GM12878 (cell line): ENCODE measurements around the gene PROZ. TPM values are rescaled to one million over a fixed set of nuclear protein-coding genes. Genes with fewer than 3 reads are reported as not detected.

Experiments
- ATAC-seq: fragments of 200-7000 bp; cut with Tn5 transposase; 3 replicates; pipeline ENCODE4 v1.9.1; 2020; ENCODE audit warnings: mild to moderate bottlenecking, moderate library complexity
- BruUV-seq: library from RNA; stranded (reverse); fragments of 400-500 nt; replicated peaks from 2 replicates; lab custom pipeline; 2021; lab: Mats Ljungman, UMichigan
- CTCF ChIA-PET: fragments of 300-600 bp; sonication (Branson Sonifier 250); formaldehyde crosslinking; extraction: SDS; loops from one replicate; lab custom pipeline; 2021; ENCODE audit warnings: inconsistent platforms; lab: Yijun Ruan, JAX
- POLR2A ChIA-PET: fragments of 350-600 bp; formaldehyde crosslinking; extraction: SDS; loops from one replicate; lab custom pipeline; 2021; ENCODE audit warnings: inconsistent platforms; lab: Charles Lee
- RAD21 ChIA-PET: fragments of 300-600 bp; sonication (Branson Sonifier 250); formaldehyde crosslinking; loops from one replicate; lab custom pipeline; 2023; ENCODE audit warnings: antibody characterized with exemption; ENCODE audit not compliant: unreplicated experiment; lab: Charles Lee
- SMC1A ChIA-PET: fragments of 300-600 bp; sonication (Branson Sonifier 250); formaldehyde crosslinking; loops from one replicate; lab custom pipeline; 2023; ENCODE audit not compliant: unreplicated experiment, uncharacterized antibody; lab: Charles Lee
- DNase-seq: peaks from one replicate; pipeline ENCODE4 v3.0.0-alpha.2; 2011; ENCODE audit warnings: low read depth, low spot score
- FAIRE-seq: peaks from 3 replicates; lab custom pipeline; 2011; peaks lifted over from hg19 to GRCh38; lab: Jason Lieb, UNC
- H2AFZ ChIP-seq: 2 replicates; pipeline ENCODE4 v1.6.0; 2011; ENCODE audit warnings: low read depth, low read length, control low read depth; ENCODE audit not compliant: control insufficient read depth
- H3K27ac ChIP-seq: 2 replicates; pipeline ENCODE4 v1.5.1; 2011; ENCODE audit warnings: control low read depth; ENCODE audit not compliant: control insufficient read depth, insufficient read depth
- H3K27me3 ChIP-seq, 2 experiments: replicated peaks in 1 of 2; 2 replicates each; pipeline versions ENCODE4 v1.6.0 to v1.6.1; 2011; ENCODE audit warnings: low read length in 1 of 2; ENCODE audit not compliant: control insufficient read depth in 2 of 2, insufficient read depth in 2 of 2
- H3K36me3 ChIP-seq, 2 experiments: 2 replicates each; pipeline ENCODE4 v1.5.1; 2011; ENCODE audit warnings: low read length in 1 of 2; ENCODE audit not compliant: control insufficient read depth in 2 of 2, insufficient read depth in 2 of 2
- H3K4me1 ChIP-seq: 2 replicates; pipeline ENCODE4 v1.6.1; 2011; ENCODE audit warnings: mild to moderate bottlenecking, low read length, moderate library complexity, mixed read lengths; ENCODE audit not compliant: control insufficient read depth, insufficient read depth
- H3K4me2 ChIP-seq: 2 replicates; pipeline ENCODE4 v1.6.0; 2011; ENCODE audit warnings: control low read depth; ENCODE audit not compliant: control insufficient read depth, insufficient read depth
- H3K4me3 ChIP-seq: fragments of 200-600 bp; sonication (generic); 2 replicates; pipeline ENCODE4 v1.5.1; 2016
- H3K79me2 ChIP-seq: 2 replicates; pipeline ENCODE4 v1.6.0; 2011; ENCODE audit warnings: low read length; ENCODE audit not compliant: control insufficient read depth, insufficient read depth
- H3K9ac ChIP-seq: 2 replicates; pipeline ENCODE4 v1.8.0; 2011; ENCODE audit warnings: low read length, control low read depth, mixed read lengths; ENCODE audit not compliant: control insufficient read depth, insufficient read depth
- H3K9me3 ChIP-seq: replicated peaks from 3 replicates; pipeline ENCODE4 v1.5.1; 2011; ENCODE audit warnings: mild to moderate bottlenecking, low read length; ENCODE audit not compliant: control insufficient read depth, insufficient read depth
- H4K20me1 ChIP-seq: 2 replicates; pipeline ENCODE4 v1.6.0; 2011; ENCODE audit not compliant: control insufficient read depth, insufficient read depth
- CHD1 ChIP-seq: IDR thresholded peaks from 2 replicates; pipeline ENCODE4 v1.6.1; 2012; ENCODE audit warnings: low read depth, low read length, improper control_type of control experiment
- EED ChIP-seq: sonication (generic); IDR thresholded peaks from 2 replicates; pipeline ENCODE4 v1.6.1; 2016; ENCODE audit warnings: antibody characterized with exemption, low read depth
- EGR1 ChIP-seq, 2 experiments: IDR thresholded peaks; 1 replicate in 1 of 2; 2 replicates in 1 of 2; pipeline ENCODE4 v1.6.1; 2011 to 2012; ENCODE audit warnings: low read depth in 2 of 2, low read length in 2 of 2, borderline replicate concordance in 1 of 2, mild to moderate bottlenecking in 1 of 2, moderate library complexity in 1 of 2
- IKZF1 ChIP-seq: fragments of 450-650 bp; conservative IDR thresholded peaks from 2 replicates; pipeline ENCODE4 v1.6.1; 2017; ENCODE audit warnings: antibody characterized with exemption, mild to moderate bottlenecking
- IRF4 ChIP-seq: IDR thresholded peaks from 2 replicates; pipeline ENCODE4 v1.6.1; 2011; ENCODE audit warnings: low read depth, low read length
- JUNB ChIP-seq: IDR thresholded peaks from 2 replicates; pipeline ENCODE4 v1.6.1; 2016; ENCODE audit warnings: antibody characterized with exemption, mild to moderate bottlenecking
- NBN ChIP-seq: fragments of 450-650 bp; IDR thresholded peaks from 2 replicates; pipeline ENCODE4 v1.6.1; 2016
- NFYB ChIP-seq: IDR thresholded peaks from 2 replicates; pipeline ENCODE4 v1.6.1; 2011; ENCODE audit warnings: low read depth, mild to moderate bottlenecking, low read length, improper control_type of control experiment, moderate library complexity; ENCODE audit not compliant: insufficient read depth
- PAX5 ChIP-seq: IDR thresholded peaks from 2 replicates; pipeline ENCODE4 v1.6.1; 2011; ENCODE audit warnings: low read depth, low read length, borderline replicate concordance
- PML ChIP-seq: IDR thresholded peaks from 2 replicates; pipeline ENCODE4 v1.6.1; 2012; ENCODE audit warnings: low read length, inconsistent platforms
- RAD51 ChIP-seq: fragments of 450-650 bp; IDR thresholded peaks from 2 replicates; pipeline ENCODE4 v1.6.1; 2016; ENCODE audit warnings: moderate library complexity, mild to moderate bottlenecking, inconsistent platforms
- SREBF1 ChIP-seq: IDR thresholded peaks from 2 replicates; pipeline ENCODE4 v1.6.1; 2012; ENCODE audit warnings: mild to moderate bottlenecking, low read length
- SREBF2 ChIP-seq: IDR thresholded peaks from 2 replicates; pipeline ENCODE4 v1.6.1; 2012; ENCODE audit warnings: mild to moderate bottlenecking, low read length
- ZZZ3 ChIP-seq: IDR thresholded peaks from 2 replicates; pipeline ENCODE4 v1.6.1; 2011; ENCODE audit warnings: low read depth; ENCODE audit not compliant: control insufficient read depth, insufficient read length
- WGBS: methylation state at CpG from one replicate; pipeline ENCODE4 v1.1.6; 2016; ENCODE audit warnings: low lambda C conversion rate; ENCODE audit not compliant: insufficient replicate concordance, insufficient coverage; ENCODE audit errors: missing lambda C conversion rate; 5-methylcytosine and 5-hydroxymethylcytosine counted together
- in situ Hi-C: fragments of 300-500 bp; cut with MboI; formaldehyde crosslinking; loops from 9 replicates; pipeline ENCODE4 v1.14.3; 2018; ENCODE audit warnings: mixed read lengths
- intact Hi-C: fragments of 100-400 bp; cut with micrococcal nuclease; formaldehyde crosslinking; loops from one replicate; pipeline ENCODE4 v1.14.2; 2022; ENCODE audit not compliant: unreplicated experiment
- polyA plus RNA-seq, 11 experiments: library from polyadenylated mRNA; depleted of rRNA in 4 of 11; unstranded in 6 of 11; stranded (reverse) in 5 of 11; fragments of >200 nt; fragmentation: Nextera tagmentation in 4 of 11; fragmentation: Illumina TruSeq in 1 of 11; extraction: Ambion mirVana in 4 of 11; extraction: Trizol in 1 of 11; gene quantifications; 1 replicate in 1 of 11; 2 replicates in 10 of 11; pipeline versions ENCODE4 v1.2.1 to v1.2.3, GENCODE V29; 2011 to 2016; ENCODE audit warnings: inconsistent platforms in 2 of 11, missing spikeins in 2 of 11, low read depth in 1 of 11
- total RNA-seq, 4 experiments: library from RNA; depleted of rRNA in 3 of 4; stranded (reverse); fragments of >200 nt in 3 of 4; fragmentation: Illumina TruSeq in 1 of 4; extraction: Trizol in 1 of 4; gene quantifications; 2 replicates each; pipeline versions ENCODE4 v1.2.1 to v1.2.3, GENCODE V29; 2013 to 2021
- TF ChIP-seq, protein P1 (sequence below): IDR thresholded peaks from 2 replicates; pipeline ENCODE4 v1.6.1; 2011; ENCODE audit warnings: low read depth, low read length, improper control_type of control experiment, borderline replicate concordance
- TF ChIP-seq, protein P2 (sequence below): IDR thresholded peaks from 2 replicates; pipeline ENCODE4 v1.6.1; 2012; ENCODE audit warnings: mild to moderate bottlenecking, low read depth, low read length
- TF ChIP-seq, protein P3 (sequence below): IDR thresholded peaks from 2 replicates; pipeline ENCODE4 v1.6.1; 2012; ENCODE audit warnings: low read depth, low read length, improper control_type of control experiment
- TF ChIP-seq, protein P4 (sequence below): fragments of 450-650 bp; IDR thresholded peaks from 2 replicates; pipeline ENCODE4 v1.6.1; 2017; ENCODE audit warnings: antibody characterized with exemption, mild to moderate bottlenecking, moderate library complexity

PROZ gene
- total and polyA plus RNA-seq, 10 of the 15 experiments (the other 5 are each of a cell fraction or from before 2014, with no cell fraction given): 0.07 to 0.24 (median 0.21) TPM; not detected in 7

DNA sequence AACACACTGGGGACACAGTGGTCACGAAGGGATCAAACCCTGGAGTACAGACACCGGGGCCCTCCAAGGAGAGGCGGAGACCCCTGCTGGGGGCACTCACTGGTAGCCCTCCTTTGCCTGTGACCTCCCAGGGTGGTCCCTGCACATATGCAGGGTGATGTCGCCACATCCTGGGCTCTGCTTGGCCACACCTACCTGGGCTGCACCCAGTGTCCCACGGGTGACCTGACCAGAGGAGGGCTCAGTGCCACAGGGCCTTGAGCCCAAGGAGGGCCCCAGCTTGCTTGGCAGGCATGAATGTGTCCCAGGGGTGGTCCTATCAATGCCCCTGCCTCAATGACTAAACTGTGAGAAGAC lies 45.9 kb downstream of the PROZ start:
- no peak for TF ChIP-seq IRF4
- TF ChIP-seq, protein P1, sequence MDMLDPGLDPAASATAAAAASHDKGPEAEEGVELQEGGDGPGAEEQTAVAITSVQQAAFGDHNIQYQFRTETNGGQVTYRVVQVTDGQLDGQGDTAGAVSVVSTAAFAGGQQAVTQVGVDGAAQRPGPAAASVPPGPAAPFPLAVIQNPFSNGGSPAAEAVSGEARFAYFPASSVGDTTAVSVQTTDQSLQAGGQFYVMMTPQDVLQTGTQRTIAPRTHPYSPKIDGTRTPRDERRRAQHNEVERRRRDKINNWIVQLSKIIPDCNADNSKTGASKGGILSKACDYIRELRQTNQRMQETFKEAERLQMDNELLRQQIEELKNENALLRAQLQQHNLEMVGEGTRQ: no peak
- TF ChIP-seq NBN: no peak
- TF ChIP-seq, protein P2, sequence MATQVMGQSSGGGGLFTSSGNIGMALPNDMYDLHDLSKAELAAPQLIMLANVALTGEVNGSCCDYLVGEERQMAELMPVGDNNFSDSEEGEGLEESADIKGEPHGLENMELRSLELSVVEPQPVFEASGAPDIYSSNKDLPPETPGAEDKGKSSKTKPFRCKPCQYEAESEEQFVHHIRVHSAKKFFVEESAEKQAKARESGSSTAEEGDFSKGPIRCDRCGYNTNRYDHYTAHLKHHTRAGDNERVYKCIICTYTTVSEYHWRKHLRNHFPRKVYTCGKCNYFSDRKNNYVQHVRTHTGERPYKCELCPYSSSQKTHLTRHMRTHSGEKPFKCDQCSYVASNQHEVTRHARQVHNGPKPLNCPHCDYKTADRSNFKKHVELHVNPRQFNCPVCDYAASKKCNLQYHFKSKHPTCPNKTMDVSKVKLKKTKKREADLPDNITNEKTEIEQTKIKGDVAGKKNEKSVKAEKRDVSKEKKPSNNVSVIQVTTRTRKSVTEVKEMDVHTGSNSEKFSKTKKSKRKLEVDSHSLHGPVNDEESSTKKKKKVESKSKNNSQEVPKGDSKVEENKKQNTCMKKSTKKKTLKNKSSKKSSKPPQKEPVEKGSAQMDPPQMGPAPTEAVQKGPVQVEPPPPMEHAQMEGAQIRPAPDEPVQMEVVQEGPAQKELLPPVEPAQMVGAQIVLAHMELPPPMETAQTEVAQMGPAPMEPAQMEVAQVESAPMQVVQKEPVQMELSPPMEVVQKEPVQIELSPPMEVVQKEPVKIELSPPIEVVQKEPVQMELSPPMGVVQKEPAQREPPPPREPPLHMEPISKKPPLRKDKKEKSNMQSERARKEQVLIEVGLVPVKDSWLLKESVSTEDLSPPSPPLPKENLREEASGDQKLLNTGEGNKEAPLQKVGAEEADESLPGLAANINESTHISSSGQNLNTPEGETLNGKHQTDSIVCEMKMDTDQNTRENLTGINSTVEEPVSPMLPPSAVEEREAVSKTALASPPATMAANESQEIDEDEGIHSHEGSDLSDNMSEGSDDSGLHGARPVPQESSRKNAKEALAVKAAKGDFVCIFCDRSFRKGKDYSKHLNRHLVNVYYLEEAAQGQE: no peak
- TF ChIP-seq, protein P3, sequence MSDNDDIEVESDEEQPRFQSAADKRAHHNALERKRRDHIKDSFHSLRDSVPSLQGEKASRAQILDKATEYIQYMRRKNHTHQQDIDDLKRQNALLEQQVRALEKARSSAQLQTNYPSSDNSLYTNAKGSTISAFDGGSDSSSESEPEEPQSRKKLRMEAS: no peak
- no peak for TF ChIP-seq PAX5
- TF ChIP-seq JUNB: no peak
- no peak for TF ChIP-seq PML
- TF ChIP-seq, protein P4, sequence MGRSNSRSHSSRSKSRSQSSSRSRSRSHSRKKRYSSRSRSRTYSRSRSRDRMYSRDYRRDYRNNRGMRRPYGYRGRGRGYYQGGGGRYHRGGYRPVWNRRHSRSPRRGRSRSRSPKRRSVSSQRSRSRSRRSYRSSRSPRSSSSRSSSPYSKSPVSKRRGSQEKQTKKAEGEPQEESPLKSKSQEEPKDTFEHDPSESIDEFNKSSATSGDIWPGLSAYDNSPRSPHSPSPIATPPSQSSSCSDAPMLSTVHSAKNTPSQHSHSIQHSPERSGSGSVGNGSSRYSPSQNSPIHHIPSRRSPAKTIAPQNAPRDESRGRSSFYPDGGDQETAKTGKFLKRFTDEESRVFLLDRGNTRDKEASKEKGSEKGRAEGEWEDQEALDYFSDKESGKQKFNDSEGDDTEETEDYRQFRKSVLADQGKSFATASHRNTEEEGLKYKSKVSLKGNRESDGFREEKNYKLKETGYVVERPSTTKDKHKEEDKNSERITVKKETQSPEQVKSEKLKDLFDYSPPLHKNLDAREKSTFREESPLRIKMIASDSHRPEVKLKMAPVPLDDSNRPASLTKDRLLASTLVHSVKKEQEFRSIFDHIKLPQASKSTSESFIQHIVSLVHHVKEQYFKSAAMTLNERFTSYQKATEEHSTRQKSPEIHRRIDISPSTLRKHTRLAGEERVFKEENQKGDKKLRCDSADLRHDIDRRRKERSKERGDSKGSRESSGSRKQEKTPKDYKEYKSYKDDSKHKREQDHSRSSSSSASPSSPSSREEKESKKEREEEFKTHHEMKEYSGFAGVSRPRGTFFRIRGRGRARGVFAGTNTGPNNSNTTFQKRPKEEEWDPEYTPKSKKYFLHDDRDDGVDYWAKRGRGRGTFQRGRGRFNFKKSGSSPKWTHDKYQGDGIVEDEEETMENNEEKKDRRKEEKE: no peak
- no peak for TF ChIP-seq ZZZ3
- TF ChIP-seq EED: no peak
- no peak for TF ChIP-seq RAD51
- TF ChIP-seq EGR1 (IDR thresholded peaks at IDR 0.05; ENCODE audit: borderline replicate concordance in 1 of 2, low read depth in 2 of 2, low read length in 2 of 2): no peak
- no peak for TF ChIP-seq NFYB
- no peak for TF ChIP-seq SREBF1
- TF ChIP-seq IKZF1: no peak
- TF ChIP-seq CHD1: no peak
- no peak for TF ChIP-seq SREBF2
- Histone ChIP-seq H3K4me1 (no peaks in the 10 kb centered on the region), H3K4me2 (no peak overlapping the region), H3K27ac (no peak overlapping the region), H3K9me3 (no peaks in the 10 kb centered on the region), H4K20me1 (no peaks in the 10 kb centered on the region), H3K27me3 (no peaks in the 10 kb centered on the region), H2AFZ (no peak overlapping the region), H3K36me3 (peaks cover 0 to 1% of the 10 kb centered on the region in 2 experiments; a peak in 2 of 4 replicates), H3K4me3 (no peak overlapping the region), H3K9ac (no peak overlapping the region), H3K79me2 (peaks cover 47% of the 10 kb centered on the region)
- POLR2A ChIA-PET: interaction anchor here (1.0 kb wide), 1 partner anchor 19 kb away, joined by 3 read pairs; no protein-coding TSS in a partner anchor
- intact Hi-C loops (loop anchor here (10.0 kb wide), 1 partner anchor 260 kb away; no protein-coding TSS in a partner anchor), in situ Hi-C loops (no loop called here)
- FAIRE-seq (no peak), DNase-seq (no peak), ATAC-seq (no peak)
- 87% methylated on average over 5 of the region's 5 CpGs for WGBS
- SMC1A ChIA-PET: no interaction called here
- RAD21 ChIA-PET: no interaction called here
- CTCF ChIA-PET: interaction anchor here (0.6 kb wide), 1 partner anchor 94 kb away, joined by 3 read pairs; no protein-coding TSS in a partner anchor
- no TSS peak for BruUV-seq
